ENCODE data around the gene TRAPPC3.

- TF ChIP-seq ARNT (IDR thresholded peaks at IDR 0.05) (no peak), NFRKB (IDR thresholded peaks at IDR 0.05) (no peak), BHLHE40 (IDR thresholded peaks at IDR 0.05; ENCODE audit: borderline replicate concordance) (no peak)
Observed at GRCh38 chr1:36097693-36098585, 51.3 kb downstream of the TRAPPC3 start.
